Anterior cingulate cortex (tissue), 58 donors: Measurements from ENCODE around the gene PARP16.

ENCODE experiments used
- DNase-seq, 58 donors: peaks; one replicate each; lab custom pipeline; 2025; lab: John Stamatoyannopoulos, UW

Gene PARP16

GRCh38 chr15:65285291-65286068 lies 1.2 kb downstream of the PARP16 start:
- no peak for DNase-seq

- no peak for DNase-seq
These were observed 8.2 kb downstream of the PARP16 start for GRCh38 chr15:65278480-65278879.

GRCh38 chr15:65277015-65277414 lies 9.7 kb downstream of the PARP16 start:
- no peak for DNase-seq

DNA sequence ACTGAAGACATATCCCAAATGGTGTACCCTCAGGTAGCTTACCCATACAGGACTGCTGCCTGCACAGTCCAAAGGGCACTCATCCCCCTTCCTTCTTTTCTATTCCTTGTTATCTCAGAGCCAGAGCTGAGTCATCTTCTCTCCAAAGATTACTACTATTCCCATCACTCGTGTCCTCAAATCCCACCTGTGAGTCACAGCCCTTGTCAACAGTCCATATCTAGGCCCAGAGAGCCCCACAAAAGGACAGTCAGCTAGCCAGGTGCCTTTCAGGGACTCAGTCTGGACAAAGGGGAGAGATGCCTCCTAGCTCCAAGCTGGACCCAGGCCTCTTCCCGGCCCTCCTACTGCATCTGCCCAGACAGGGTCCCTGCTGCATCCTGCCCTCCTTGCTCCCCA lies 11.0 kb downstream of the PARP16 start:
- no peak for DNase-seq

DNA sequence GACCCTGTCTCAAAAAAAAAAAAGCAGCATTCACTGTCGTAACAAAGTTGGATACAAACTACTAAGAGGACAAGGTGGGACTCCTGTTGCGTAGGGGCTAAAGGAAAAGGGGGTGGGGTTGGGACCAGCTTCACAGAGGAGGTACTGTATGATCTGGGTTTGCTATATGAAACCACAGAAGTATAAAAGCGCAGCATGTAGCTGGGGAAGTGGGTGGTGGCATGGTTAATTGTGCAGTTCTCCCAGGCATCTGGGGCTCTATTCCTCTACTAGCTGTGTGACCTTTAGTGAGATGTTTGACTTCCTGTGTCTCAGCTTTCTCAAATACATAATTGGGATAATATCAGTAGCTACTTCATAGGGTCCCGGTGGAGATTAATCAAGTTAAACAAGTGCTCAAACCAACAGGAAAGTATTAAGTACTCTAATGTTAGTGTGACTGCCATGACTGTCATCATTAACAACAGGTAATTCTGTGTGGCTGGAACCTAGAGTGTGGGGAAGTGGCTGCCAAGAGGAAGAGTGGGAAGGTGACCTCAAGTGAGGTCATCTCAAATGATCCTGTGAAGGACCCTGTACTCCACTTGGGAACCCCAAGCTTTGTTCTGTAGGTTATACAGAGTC lies 11.5 kb downstream of the PARP16 start:
- DNase-seq, result no peak

GRCh38 chr15:65270811-65271545 lies 15.7 kb downstream of the PARP16 start:
- peak in 44 of 58 donors; percentile 2 to 80 (median 25) for DNase-seq

- DNase-seq, result no peak
These were observed 18.3 kb downstream of the PARP16 start for GRCh38 chr15:65268411-65268810.

DNA sequence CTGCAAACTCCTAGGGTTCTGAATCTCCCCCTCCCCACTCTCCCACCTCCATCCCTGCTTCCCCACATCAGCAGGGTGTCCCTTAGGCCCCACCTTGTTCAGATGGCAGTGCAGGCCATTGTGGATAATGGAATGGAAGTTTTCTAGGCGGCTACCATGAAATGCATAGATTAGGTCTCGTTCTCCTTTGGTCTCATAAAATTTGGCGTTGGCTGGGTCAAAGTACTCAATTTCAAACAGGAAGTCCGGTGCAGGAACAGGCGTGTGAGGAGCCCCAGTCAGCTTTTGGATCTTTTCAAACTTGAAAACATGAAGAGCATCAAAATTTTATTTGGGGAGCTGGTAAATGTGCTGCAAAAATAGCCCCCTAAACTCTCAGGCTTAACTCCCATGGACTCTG lies 20.2 kb downstream of the PARP16 start:
- DNase-seq, result no peak

- no peak for DNase-seq
These were observed 21.7 kb downstream of the PARP16 start for GRCh38 chr15:65264863-65265430.

- DNase-seq, result no peak
These were observed 23.4 kb downstream of the PARP16 start for GRCh38 chr15:65263313-65263712.

DNA sequence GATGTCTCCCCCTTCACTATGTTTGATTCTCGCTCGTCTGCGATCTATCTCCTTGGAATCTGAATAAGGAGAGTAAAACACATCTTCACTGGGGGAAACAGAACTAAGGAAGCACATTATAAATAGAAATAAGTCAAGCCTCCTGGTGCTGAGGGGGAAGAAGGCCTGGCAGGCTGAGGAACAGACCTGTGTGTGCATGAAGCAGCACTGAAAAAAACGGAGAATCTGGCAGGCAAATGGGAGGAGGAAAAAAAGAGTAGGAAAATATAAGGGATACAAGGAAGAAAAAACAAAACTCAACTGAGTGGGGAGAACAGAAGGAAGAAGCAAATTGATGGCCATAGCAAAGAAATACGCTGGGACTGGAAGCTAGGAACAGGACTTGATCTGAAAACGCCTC lies 25.7 kb downstream of the PARP16 start:
- no peak for DNase-seq

- peak in 13 of 58 donors; percentile 1 to 32 (median 12) for DNase-seq
These were observed 27.3 kb downstream of the PARP16 start for GRCh38 chr15:65259367-65259797.

DNA sequence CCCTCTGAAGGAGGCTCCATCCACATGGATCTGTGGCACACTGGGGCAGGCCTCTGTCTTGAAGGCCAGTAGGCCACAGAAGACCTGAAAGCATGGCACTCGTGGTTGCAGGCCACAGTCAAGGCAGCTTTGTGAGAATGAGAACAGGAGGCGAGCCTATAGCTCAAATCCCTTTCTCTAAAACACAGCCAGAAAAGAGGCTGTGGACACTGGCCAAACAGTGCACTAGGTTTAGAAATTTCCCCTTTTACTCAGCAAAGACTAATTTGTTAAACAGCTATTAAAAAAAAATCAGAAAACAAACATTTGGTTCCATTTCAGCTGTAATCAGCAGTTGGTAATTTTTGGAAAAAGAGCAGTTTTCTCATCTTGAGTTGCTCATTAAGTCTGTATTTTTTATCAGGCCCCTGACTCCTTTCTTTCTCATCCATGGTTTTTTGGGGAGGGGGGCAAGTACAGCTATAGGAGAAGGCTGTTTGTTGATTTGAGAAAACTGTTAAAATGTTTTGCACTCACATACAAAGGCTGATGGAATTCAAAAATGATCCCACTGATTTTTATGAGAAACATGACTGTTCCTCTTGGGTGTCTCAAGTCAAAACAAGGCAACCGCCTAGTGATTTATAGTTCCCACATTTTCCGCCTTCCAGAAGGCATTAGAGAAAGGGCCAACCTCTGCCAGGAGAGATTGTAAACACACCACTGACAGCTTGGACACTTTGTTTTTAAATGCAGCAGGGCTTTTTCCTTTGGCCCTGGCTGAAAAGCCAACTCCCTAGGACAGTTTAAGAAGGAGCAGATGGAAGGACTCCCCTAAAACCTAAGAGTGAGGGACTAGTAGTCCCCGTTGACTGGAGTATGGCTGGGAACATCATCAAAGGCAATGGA lies 28.1 kb downstream of the PARP16 start:
- DNase-seq, result no peak

GRCh38 chr15:65255486-65256140 lies 31.1 kb downstream of the PARP16 start:
- DNase-seq, result no peak

DNA sequence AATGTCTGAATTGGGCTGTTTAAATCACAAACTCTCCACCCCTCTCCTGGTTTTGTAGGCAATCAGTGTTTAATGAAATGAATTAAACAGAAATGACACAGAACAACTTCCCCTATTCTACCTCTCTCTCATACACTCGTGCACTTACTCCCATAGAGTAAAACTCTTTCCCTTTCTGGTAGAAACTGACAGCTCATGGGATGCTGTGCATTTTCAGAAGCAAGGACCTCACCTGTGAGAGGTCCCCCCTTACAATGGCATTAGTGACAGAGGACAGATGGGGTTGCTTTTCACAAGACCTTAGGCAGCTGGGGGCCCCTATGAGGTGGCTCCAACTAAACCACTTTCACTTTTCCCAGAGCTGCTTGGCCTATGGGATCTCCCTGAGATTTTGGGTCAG lies 31.9 kb downstream of the PARP16 start:
- DNase-seq, result no peak

- DNase-seq, result peak in 2 of 58 donors; percentile 8
These were observed 32.3 kb downstream of the PARP16 start for GRCh38 chr15:65254356-65254755.

DNA sequence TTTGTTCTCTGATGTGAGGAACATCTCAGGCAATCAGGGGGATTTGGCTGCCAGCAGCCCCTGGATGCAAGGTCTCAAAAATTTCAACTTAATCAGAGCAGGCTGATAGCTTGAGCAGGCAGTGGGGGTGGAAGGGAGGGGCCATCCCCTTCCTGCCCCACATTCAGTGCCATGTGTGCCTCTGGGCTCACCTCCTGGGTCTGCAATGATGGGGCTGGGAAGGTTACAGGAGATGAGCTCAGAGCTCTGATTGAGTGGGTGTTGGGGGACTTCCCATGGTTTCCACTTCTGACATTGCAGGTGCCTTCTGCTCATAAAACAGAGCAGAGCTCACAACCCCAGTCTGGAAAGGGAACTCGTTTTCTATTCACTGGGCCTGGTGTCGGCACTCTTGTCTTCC lies 37.0 kb downstream of the PARP16 start:
- DNase-seq, result no peak

- DNase-seq, result no peak
These were observed 38.0 kb downstream of the PARP16 start for GRCh38 chr15:65248511-65249255.

GRCh38 chr15:65246939-65247338 lies 39.7 kb downstream of the PARP16 start:
- DNase-seq, result no peak
